Mucosa of descending colon (tissue), 3 donors: ENCODE data around the gene RPRM. TPM values are rescaled to one million over a fixed set of nuclear protein-coding genes. Genes with fewer than 3 reads are reported as not detected.
"Not testable (repeated sequence)": the region's sequence is repeated elsewhere in the genome, so short reads cannot be mapped to it uniquely, and the experiment has no call there.

Source experiments
- ATAC-seq: fragments of 200-7000 bp; cut with Tn5 transposase; one replicate; pipeline ENCODE4 v1.9.1; 2020; ENCODE audit warnings: mild to moderate bottlenecking, moderate library complexity
- DNase-seq, 3 donors: peaks; one replicate each; pipeline ENCODE4 v3.0.0-alpha.2; 2020
- H3K36me3 ChIP-seq: fragments of 200-600 bp; one replicate; pipeline ENCODE4 v1.8.0; 2021; ENCODE audit warnings: low read depth, mild to moderate bottlenecking
- H3K4me1 ChIP-seq: fragments of 200-600 bp; one replicate; pipeline ENCODE4 v1.8.0; 2021; ENCODE audit warnings: low read depth, mild to moderate bottlenecking
- H3K4me3 ChIP-seq: fragments of 200-600 bp; one replicate; pipeline ENCODE4 v1.8.0; 2021; ENCODE audit warnings: mild to moderate bottlenecking
- H3K9me3 ChIP-seq: fragments of 200-600 bp; one replicate; pipeline ENCODE4 v1.8.0; 2021; ENCODE audit warnings: mild to moderate bottlenecking
- CTCF ChIP-seq: fragments of 200-600 bp; IDR thresholded peaks from one replicate; pipeline ENCODE4 v1.8.0; 2022; ENCODE audit warnings: antibody characterized with exemption, mild to moderate bottlenecking
- intact Hi-C, 2 donors: fragments of 100-400 bp; cut with DNase I in 1 of 2; cut with micrococcal nuclease in 1 of 2; formaldehyde crosslinking; loops; one replicate each; pipeline versions ENCODE4 v1.11.0 to v1.11.1; 2022; cut with DNase I, micrococcal nuclease
- long read RNA-seq, 2 donors: library from polyadenylated mRNA; unstranded; transcript quantifications; one replicate each; pipeline ENCODE4 v2.0.0, GENCODE V29; 2019 to 2021
- total RNA-seq, 3 donors: library from RNA; stranded (reverse); fragmentation: NEBNext Ultra II Directional in 2 of 3; extraction: Animal tissue kit (Norgen Biotek cat#: 25700) in 2 of 3; gene quantifications; one replicate each; pipeline versions ENCODE4 v1.2.1 to v1.2.4, GENCODE V29; 2021 to 2023
- donor health status: DM: no; HTN: no; CAD: no; lungs with moderate emphysema.
- donor health status: DM: no; HTN: no; CAD: no.
- donor health status: DM: no; HTN: yes; CAD: no.

Gene RPRM
- total RNA-seq, result 1 to 10 TPM in 2 of 3 donors, not detected in 1; 2.5 to 9.2 TPM
- long read RNA-seq, donor 1, partial matches to known transcripts, result 0 of 1 reads
- long read RNA-seq, donor 1, other reads (novel, unspliced or antisense), result 0 of 1 reads
- long read RNA-seq, donor 2, result 0 reads

GRCh38 chr2:153478289-153479261 lies at the start of gene RPRM:
RPRM (minus strand) TSS chr2:153478762; CDS start chr2:153478565, 197 bp downstream.
- intact Hi-C loops, result loop anchor here in 1 of 2 donors (5.0 kb wide), 1 partner anchor 551 kb away; no protein-coding TSS in a partner anchor
- H3K4me3 ChIP-seq, result no peak within 1 kb of the TSS
- no peaks in the 10 kb centered on the region for H3K36me3 ChIP-seq
- TF ChIP-seq CTCF, result peak; percentile 86
- H3K9me3 ChIP-seq, result no peaks in the 10 kb centered on the region
- H3K4me1 ChIP-seq, result peaks cover 20% of the 10 kb centered on the region
- ATAC-seq, result peak; percentile 95
- DNase-seq, result peak; percentile 65 to 82 (median 70)

- H3K4me1 ChIP-seq, result no peaks in the 10 kb centered on the region
- ATAC-seq (peak; percentile 34), DNase-seq (peak in 2 of 3 donors; percentile 47 to 78)
- intact Hi-C loops, result no loop called here
- peak; percentile 57 for TF ChIP-seq CTCF
- H3K36me3 ChIP-seq, result no peaks in the 10 kb centered on the region
- no peak overlapping the region for H3K4me3 ChIP-seq
- H3K9me3 ChIP-seq, result no peaks in the 10 kb centered on the region
Measured at GRCh38 chr2:153519257-153519875, 40.8 kb upstream of the RPRM start.

GRCh38 chr2:153512331-153512730 lies 33.8 kb upstream of the RPRM start:
- Histone ChIP-seq H3K9me3 (no peaks in the 10 kb centered on the region), H3K4me1 (no peaks in the 10 kb centered on the region), H3K4me3 (no peak overlapping the region), H3K36me3 (no peaks in the 10 kb centered on the region)
- TF ChIP-seq CTCF, result no peak
- DNase-seq (no peak), ATAC-seq (no peak)
- intact Hi-C loops, result no loop called here

GRCh38 chr2:153510996-153511395 lies 32.4 kb upstream of the RPRM start:
- ATAC-seq, result no peak
- DNase-seq, result no peak
- TF ChIP-seq CTCF, result no peak
- intact Hi-C loops, result no loop called here
- no peaks in the 10 kb centered on the region for H3K36me3 ChIP-seq
- peaks cover 7% of the 10 kb centered on the region for H3K9me3 ChIP-seq
- H3K4me1 ChIP-seq, result no peaks in the 10 kb centered on the region
- H3K4me3 ChIP-seq, result no peak overlapping the region

GRCh38 chr2:153509133-153509532 lies 30.6 kb upstream of the RPRM start:
- Histone ChIP-seq H3K9me3 (peaks cover 7% of the 10 kb centered on the region), H3K4me3 (no peak overlapping the region), H3K36me3 (no peaks in the 10 kb centered on the region), H3K4me1 (no peaks in the 10 kb centered on the region)
- ATAC-seq (no peak), DNase-seq (no peak)
- intact Hi-C loops, result no loop called here
- TF ChIP-seq CTCF, result no peak

- not testable (repeated sequence) for H3K4me1 ChIP-seq
Measured at GRCh38 chr2:153506499-153506898, 27.9 kb upstream of the RPRM start.

More at GRCh38 chr2:153506499-153506898, 27.9 kb upstream of the RPRM start:
- H3K4me3 ChIP-seq, H3K36me3 ChIP-seq, ATAC-seq, H3K9me3 ChIP-seq, DNase-seq, intact Hi-C loops: not testable (repeated sequence)
